Transverse colon (tissue), 4 donors: Measurements from ENCODE around the gene UMAD1. TPM values are rescaled to one million over a fixed set of nuclear protein-coding genes. Genes with fewer than 3 reads are reported as not detected.
A peak's percentile ranks its signal among the peaks of the same experiment; 100 is the strongest.

ENCODE experiments used
- DNase-seq: peaks from one replicate; pipeline ENCODE4 v3.0.0-alpha.2; 2019
- H3K27ac ChIP-seq, 4 donors: fragments of 200-600 bp; sonication (generic); 2 replicates each; pipeline ENCODE4 v1.5.1; 2016 to 2018; ENCODE audit warnings: inconsistent platforms in 4 of 4
- H3K27me3 ChIP-seq: fragments of 200-600 bp; sonication (generic); 2 replicates; pipeline ENCODE4 v1.5.1; 2017; ENCODE audit warnings: inconsistent platforms
- H3K36me3 ChIP-seq, 4 donors: fragments of 200-600 bp; sonication (generic); 2 replicates each; pipeline ENCODE4 v1.5.1; 2017 to 2019; ENCODE audit warnings: inconsistent platforms in 4 of 4
- H3K4me1 ChIP-seq, 4 donors: fragments of 200-600 bp; sonication (generic); 2 replicates each; pipeline ENCODE4 v1.5.1; 2017 to 2020; ENCODE audit warnings: inconsistent platforms in 4 of 4
- H3K4me3 ChIP-seq, 4 donors: fragments of 200-600 bp; sonication (generic); 1 replicate in 1 of 4; 2 replicates in 3 of 4; pipeline versions ENCODE4 v1.5.1 to v1.6.1; 2017 to 2019; ENCODE audit warnings: inconsistent platforms in 4 of 4
- H3K9me3 ChIP-seq, 2 donors: fragments of 200-600 bp; sonication (generic); 2 replicates each; pipeline ENCODE4 v1.5.1; 2017 to 2019; ENCODE audit warnings: inconsistent platforms in 2 of 2
- CTCF ChIP-seq, 5 experiments: fragments of 200-600 bp in 3 of 5; fragments of 450-650 bp in 2 of 5; sonication (generic) in 3 of 5; IDR thresholded peaks; 1 replicate in 2 of 5; 2 replicates in 3 of 5; pipeline ENCODE4 v1.5.1; 2016 to 2017; ENCODE audit warnings: antibody characterized with exemption in 5 of 5, inconsistent platforms in 3 of 5, mild to moderate bottlenecking in 2 of 5, moderate library complexity in 1 of 5
- EP300 ChIP-seq: sonication (generic); formaldehyde crosslinking; IDR thresholded peaks from one replicate; pipeline ENCODE4 v1.6.1; 2017; ENCODE audit warnings: antibody characterized with exemption, low read depth
- POLR2A ChIP-seq: fragments of 450-650 bp; IDR thresholded peaks from one replicate; pipeline ENCODE4 v1.6.1; 2016; ENCODE audit warnings: antibody characterized with exemption, mild to moderate bottlenecking, moderate library complexity
- POLR2AphosphoS5 ChIP-seq, 3 donors: sonication (generic); formaldehyde crosslinking; IDR thresholded peaks; one replicate each; pipeline ENCODE4 v1.6.1; 2016; ENCODE audit warnings: antibody characterized with exemption in 3 of 3
- WGBS, 2 donors: methylation state at CpG; one replicate each; pipeline ENCODE4 v1.1.5; 2018; ENCODE audit warnings: low coverage in 1 of 2; 5-methylcytosine and 5-hydroxymethylcytosine counted together
- in situ Hi-C, 4 donors: fragments of 200-750 bp; cut with MboI; loops; one replicate each; pipeline versions ENCODE4 v1.15.0 to v1.15.1; 2017; ENCODE audit warnings: low sequenced_read_pairs in 3 of 4, low pct_ligation_motif_present in 1 of 4, low pct_unique_long_range_greater_than_20kb in 1 of 4
- intact Hi-C: fragments of 100-400 bp; cut with DNase I; formaldehyde crosslinking; loops from one replicate; pipeline ENCODE4 v1.15.1; 2023; ENCODE audit warnings: low total_unique reads
- total RNA-seq, 4 donors: library from RNA; depleted of rRNA; stranded (reverse); fragments of >200 nt; gene quantifications; one replicate each; pipeline ENCODE4 v1.1.0, GENCODE V29; 2016

UMAD1 gene
- total RNA-seq, 4 donors from 2014 or later, result 0.40 to 21.3 (median 14.6) TPM

DNA sequence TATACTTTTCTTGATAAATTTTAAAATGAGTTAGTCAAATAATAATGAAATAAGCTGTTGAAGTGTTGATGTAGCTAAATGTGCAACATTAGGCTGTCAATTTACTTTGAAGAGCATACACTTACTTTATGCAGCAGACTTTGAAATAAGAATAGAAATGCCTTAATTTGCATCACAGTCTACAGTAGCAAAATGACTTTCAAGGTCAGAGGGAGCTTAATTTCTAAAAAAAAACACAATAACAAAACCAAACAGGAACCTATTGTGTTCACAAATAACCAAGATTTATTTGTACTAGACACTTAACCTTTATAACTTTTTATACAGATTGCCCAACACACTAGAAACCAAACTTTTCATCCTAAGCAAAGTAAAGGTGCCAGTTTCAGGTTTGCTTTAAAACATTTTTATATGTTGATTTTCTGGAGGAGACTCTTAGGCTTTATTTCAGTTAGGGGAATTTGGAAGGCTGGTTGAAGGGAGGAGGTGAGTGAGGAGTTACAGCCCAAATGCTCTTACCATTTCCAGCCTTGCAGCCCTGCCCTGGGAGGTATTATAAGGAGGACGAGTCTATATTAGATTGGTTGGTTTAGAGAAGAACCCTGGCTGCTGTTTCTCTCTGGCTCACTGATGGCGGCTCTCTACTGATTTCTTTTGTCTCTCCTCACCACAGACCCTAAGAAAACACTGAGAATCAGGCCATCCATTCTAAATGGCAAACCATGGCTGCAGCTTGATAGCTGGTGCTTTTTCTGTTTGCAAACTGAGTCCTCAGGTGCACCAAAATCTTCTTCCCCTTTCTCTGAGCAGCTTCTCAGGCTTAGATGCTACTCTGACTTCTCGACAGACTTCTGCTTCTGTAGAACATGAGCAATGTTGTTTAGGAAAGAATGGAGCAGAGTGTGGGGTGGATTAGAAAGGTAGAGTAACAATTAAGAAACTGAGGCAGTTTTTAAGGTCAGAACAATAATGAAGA, 133.1 kb downstream of the UMAD1 start:
- in situ Hi-C loops, result no loop called here
- no peaks in the 10 kb centered on the region for H3K36me3 ChIP-seq
- no peak for DNase-seq
- H3K27ac ChIP-seq, result no peak overlapping the region
- no peaks in the 10 kb centered on the region for H3K27me3 ChIP-seq
- H3K4me3 ChIP-seq, result no peak overlapping the region
- TF ChIP-seq POLR2AphosphoS5 (IDR thresholded peaks at IDR 0.05) (no peak), POLR2A (no peak), EP300 (no peak), CTCF (IDR thresholded peaks at IDR 0.05) (no peak)
- 81 to 100% methylated on average over 2 to 3 of the region's 3 CpGs for WGBS, 2 donors
- no peaks in the 10 kb centered on the region for H3K9me3 ChIP-seq
- peaks cover 0 to 15% (median 0%) of the 10 kb centered on the region in 4 donors for H3K4me1 ChIP-seq
- intact Hi-C loops, result no loop called here

GRCh38 chr7:7779888-7780287, 139.3 kb downstream of the UMAD1 start:
- Histone ChIP-seq H3K27ac (no peak overlapping the region), H3K4me3 (no peak overlapping the region), H3K9me3 (no peaks in the 10 kb centered on the region), H3K4me1 (peaks cover 0 to 4% (median under 1%) of the 10 kb centered on the region in 4 donors), H3K27me3 (no peaks in the 10 kb centered on the region), H3K36me3 (no peaks in the 10 kb centered on the region)
- in situ Hi-C loops, result no loop called here
- 67 to 90% methylated on average over 1 of the region's 1 CpG for WGBS, 2 donors
- intact Hi-C loops, result no loop called here
- no peak for DNase-seq
- TF ChIP-seq POLR2A (no peak), EP300 (no peak), CTCF (IDR thresholded peaks at IDR 0.05) (no peak), POLR2AphosphoS5 (IDR thresholded peaks at IDR 0.05) (no peak)

GRCh38 chr7:7783001-7783400, 142.4 kb downstream of the UMAD1 start:
- Histone ChIP-seq H3K27me3 (no peaks in the 10 kb centered on the region), H3K36me3 (no peaks in the 10 kb centered on the region), H3K4me3 (no peak overlapping the region), H3K27ac (no peak overlapping the region), H3K4me1 (peaks cover 0 to 13% (median 3%) of the 10 kb centered on the region in 4 donors), H3K9me3 (no peaks in the 10 kb centered on the region)
- intact Hi-C loops (no loop called here), in situ Hi-C loops (no loop called here)
- TF ChIP-seq POLR2A, result no peak
- no peak for TF ChIP-seq EP300
- no peak for TF ChIP-seq POLR2AphosphoS5 (IDR thresholded peaks at IDR 0.05)
- no peak for TF ChIP-seq CTCF (IDR thresholded peaks at IDR 0.05)
- no peak for DNase-seq
- WGBS, 2 donors, result 84 to 100% methylated on average over 1 of the region's 1 CpG

GRCh38 chr7:7785344-7785973, 144.9 kb downstream of the UMAD1 start:
- H3K9me3 ChIP-seq, result no peaks in the 10 kb centered on the region
- H3K27ac ChIP-seq, result no peak overlapping the region
- H3K36me3 ChIP-seq, result no peaks in the 10 kb centered on the region
- intact Hi-C loops, result no loop called here
- TF ChIP-seq POLR2AphosphoS5 (IDR thresholded peaks at IDR 0.05) (peak in 2 of 3 donors; percentile 17 to 45), EP300 (no peak), CTCF (IDR thresholded peaks at IDR 0.05) (no peak)
- WGBS, 2 donors, result 60 to 61% methylated on average over 5 to 6 of the region's 6 CpGs
- DNase-seq, result peak; percentile 18
- H3K4me1 ChIP-seq, result peaks cover 0 to 13% (median 3%) of the 10 kb centered on the region in 4 donors
- in situ Hi-C loops, result no loop called here
- no peaks in the 10 kb centered on the region for H3K27me3 ChIP-seq
- H3K4me3 ChIP-seq, result no peak overlapping the region
